ENCODE measurements around the gene TLE2.

The TLE2 gene

DNA sequence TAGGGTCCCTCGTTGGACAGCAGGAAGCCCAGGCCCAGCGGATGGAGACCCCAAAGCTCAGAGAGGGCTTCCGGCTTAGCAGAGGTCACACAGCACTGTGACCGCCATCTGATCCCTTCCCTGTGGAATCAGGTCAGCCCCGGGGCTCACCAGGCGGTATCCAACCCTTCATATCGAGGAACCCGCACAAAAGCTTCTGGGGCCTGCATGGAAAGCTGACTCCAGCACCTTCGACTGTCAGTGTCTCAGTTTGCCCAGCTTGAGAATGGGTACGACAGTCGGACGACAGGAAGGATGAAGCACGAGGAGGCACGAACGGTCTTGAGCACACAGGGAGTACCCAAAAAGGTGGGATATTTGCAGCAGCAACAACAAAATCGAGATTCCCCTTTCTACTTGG is 30.6 kb upstream of the TLE2 start:
- TF ChIP-seq EZH2phosphoT487 (IDR thresholded peaks at IDR 0.05; ENCODE audit: low read depth), result no peak
- TF ChIP-seq, protein P1, sequence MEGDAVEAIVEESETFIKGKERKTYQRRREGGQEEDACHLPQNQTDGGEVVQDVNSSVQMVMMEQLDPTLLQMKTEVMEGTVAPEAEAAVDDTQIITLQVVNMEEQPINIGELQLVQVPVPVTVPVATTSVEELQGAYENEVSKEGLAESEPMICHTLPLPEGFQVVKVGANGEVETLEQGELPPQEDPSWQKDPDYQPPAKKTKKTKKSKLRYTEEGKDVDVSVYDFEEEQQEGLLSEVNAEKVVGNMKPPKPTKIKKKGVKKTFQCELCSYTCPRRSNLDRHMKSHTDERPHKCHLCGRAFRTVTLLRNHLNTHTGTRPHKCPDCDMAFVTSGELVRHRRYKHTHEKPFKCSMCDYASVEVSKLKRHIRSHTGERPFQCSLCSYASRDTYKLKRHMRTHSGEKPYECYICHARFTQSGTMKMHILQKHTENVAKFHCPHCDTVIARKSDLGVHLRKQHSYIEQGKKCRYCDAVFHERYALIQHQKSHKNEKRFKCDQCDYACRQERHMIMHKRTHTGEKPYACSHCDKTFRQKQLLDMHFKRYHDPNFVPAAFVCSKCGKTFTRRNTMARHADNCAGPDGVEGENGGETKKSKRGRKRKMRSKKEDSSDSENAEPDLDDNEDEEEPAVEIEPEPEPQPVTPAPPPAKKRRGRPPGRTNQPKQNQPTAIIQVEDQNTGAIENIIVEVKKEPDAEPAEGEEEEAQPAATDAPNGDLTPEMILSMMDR (IDR thresholded peaks at IDR 0.05; ENCODE audit: low read depth, low read length), result no peak
- no peak overlapping the region for H3K4me2 ChIP-seq (ENCODE audit: low read length)
- H3K9ac ChIP-seq (ENCODE audit: low read length), result no peak overlapping the region
- no peak overlapping the region for H2AFZ ChIP-seq (ENCODE audit: low read depth, low read length)
- peaks cover 17% of the 10 kb centered on the region; the same call in 1 of the 2 replicates for H4K20me1 ChIP-seq (ENCODE audit: insufficient read depth, low read length)
- H3K4me3 ChIP-seq (ENCODE audit: low read length), result no peak overlapping the region
- peaks cover 45% of the 10 kb centered on the region for H3K36me3 ChIP-seq (replicated peaks; ENCODE audit: low read depth, low read length)
- peaks cover 12% of the 10 kb centered on the region for H3K4me1 ChIP-seq (ENCODE audit: low read length)
- no peaks in the 10 kb centered on the region for H3K27me3 ChIP-seq (ENCODE audit: low read depth, low read length)
- no peak overlapping the region for H3K27ac ChIP-seq (ENCODE audit: low read length)
- no peaks in the 10 kb centered on the region for H3K9me3 ChIP-seq (ENCODE audit: insufficient read depth, low read length)
- H3K79me2 ChIP-seq (ENCODE audit: low read length), result peaks cover 33% of the 10 kb centered on the region; the same call in 1 of the 2 replicates

DNA sequence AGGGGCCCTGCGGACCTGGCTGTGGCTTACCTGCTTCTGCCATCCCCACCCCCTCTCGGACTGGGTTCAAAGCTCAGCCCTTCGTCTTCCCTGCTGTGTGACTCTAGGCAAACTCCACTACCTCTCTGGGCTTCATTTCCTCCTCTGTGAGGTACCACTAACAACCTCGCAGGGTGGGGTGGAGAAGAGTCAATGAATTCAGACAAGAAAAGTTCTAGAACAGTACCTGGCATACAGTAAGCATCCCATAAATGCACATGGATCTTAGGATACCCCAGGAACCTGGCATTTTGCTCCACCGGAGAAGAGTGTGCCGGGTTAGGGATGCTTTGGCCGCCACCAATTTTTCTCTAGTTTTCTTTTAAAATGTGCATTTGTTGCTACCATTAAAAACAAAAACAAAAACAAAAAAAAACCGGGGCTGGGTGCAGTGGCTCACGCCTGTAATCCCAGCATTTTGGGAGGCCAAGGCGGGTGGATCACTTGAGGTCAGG is 29.8 kb upstream of the TLE2 start:
- no peak overlapping the region for H3K27ac ChIP-seq (ENCODE audit: low read length)
- H3K27me3 ChIP-seq (ENCODE audit: low read depth, low read length), result no peaks in the 10 kb centered on the region

DNA sequence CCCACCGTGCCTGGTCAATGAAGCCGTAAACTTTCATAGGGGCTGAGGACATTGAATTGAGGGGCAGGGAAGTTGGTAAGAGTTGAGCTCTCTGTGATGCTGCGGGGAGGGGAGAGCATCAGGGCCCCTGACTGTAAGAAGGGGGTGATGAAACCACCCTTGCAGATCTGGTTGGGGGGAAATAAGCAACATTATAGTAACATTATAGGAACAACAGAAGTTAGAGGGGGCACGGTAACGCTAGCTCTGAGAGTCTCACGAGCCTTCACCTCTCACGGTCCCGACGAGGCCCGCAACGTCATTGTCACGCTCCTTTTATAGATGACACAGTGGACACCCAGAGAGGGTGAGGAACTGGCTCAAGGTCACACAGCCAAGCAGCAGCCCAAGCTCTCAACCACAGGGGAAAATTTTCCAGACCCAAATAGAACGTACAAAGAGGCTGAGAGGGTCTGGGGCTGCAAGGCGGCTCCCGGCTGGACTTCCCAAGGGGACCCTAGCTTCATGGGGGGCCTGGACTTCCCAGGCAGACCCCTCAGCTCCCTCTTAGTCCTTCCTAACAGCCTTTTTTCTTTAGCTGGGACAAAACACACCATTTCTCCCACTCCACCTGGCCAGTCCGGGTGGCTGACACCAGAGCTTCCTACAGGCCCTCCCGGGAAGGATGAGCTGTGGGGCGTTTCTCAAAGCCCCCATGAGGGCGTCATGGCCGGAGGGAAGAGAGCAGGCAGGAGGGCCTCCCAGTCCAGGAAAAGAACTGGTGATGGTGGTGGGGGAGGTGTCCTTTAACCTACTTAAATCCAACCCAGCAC is 29.1 kb upstream of the TLE2 start:
- no peak for TF ChIP-seq EZH2phosphoT487 (IDR thresholded peaks at IDR 0.05; ENCODE audit: low read depth)
- TF ChIP-seq, protein P1 (IDR thresholded peaks at IDR 0.05; ENCODE audit: low read depth, low read length), result no peak
- Histone ChIP-seq H3K27me3 (ENCODE audit: low read depth, low read length) (no peaks in the 10 kb centered on the region), H3K36me3 (replicated peaks; ENCODE audit: low read depth, low read length) (peaks cover 48% of the 10 kb centered on the region), H3K27ac (ENCODE audit: low read length) (no peak overlapping the region), H3K9me3 (ENCODE audit: insufficient read depth, low read length) (no peaks in the 10 kb centered on the region), H4K20me1 (ENCODE audit: insufficient read depth, low read length) (peaks cover 23% of the 10 kb centered on the region; the same call in 1 of the 2 replicates), H3K79me2 (ENCODE audit: low read length) (peaks cover 33% of the 10 kb centered on the region; the same call in 1 of the 2 replicates), H3K9ac (ENCODE audit: low read length) (no peak overlapping the region), H2AFZ (ENCODE audit: low read depth, low read length) (no peak overlapping the region), H3K4me3 (ENCODE audit: low read length) (no peak overlapping the region), H3K4me1 (ENCODE audit: low read length) (peaks cover 10% of the 10 kb centered on the region), H3K4me2 (ENCODE audit: low read length) (no peak overlapping the region)

More for the DNA sequence above, 29.8 kb upstream of the TLE2 start:
- Histone ChIP-seq H3K4me3 (ENCODE audit: low read length) (no peak overlapping the region), H3K79me2 (ENCODE audit: low read length) (peaks cover 33% of the 10 kb centered on the region; the same call in 1 of the 2 replicates), H3K4me2 (ENCODE audit: low read length) (no peak overlapping the region), H2AFZ (ENCODE audit: low read depth, low read length) (no peak overlapping the region), H3K4me1 (ENCODE audit: low read length) (peaks cover 12% of the 10 kb centered on the region), H4K20me1 (ENCODE audit: insufficient read depth, low read length) (peaks cover 23% of the 10 kb centered on the region; the same call in 1 of the 2 replicates), H3K36me3 (replicated peaks; ENCODE audit: low read depth, low read length) (peaks cover 46% of the 10 kb centered on the region), H3K9me3 (ENCODE audit: insufficient read depth, low read length) (no peaks in the 10 kb centered on the region), H3K9ac (ENCODE audit: low read length) (no peak overlapping the region)
- TF ChIP-seq, protein P1 (IDR thresholded peaks at IDR 0.05; ENCODE audit: low read depth, low read length), result no peak
- no peak for TF ChIP-seq EZH2phosphoT487 (IDR thresholded peaks at IDR 0.05; ENCODE audit: low read depth)

DNA sequence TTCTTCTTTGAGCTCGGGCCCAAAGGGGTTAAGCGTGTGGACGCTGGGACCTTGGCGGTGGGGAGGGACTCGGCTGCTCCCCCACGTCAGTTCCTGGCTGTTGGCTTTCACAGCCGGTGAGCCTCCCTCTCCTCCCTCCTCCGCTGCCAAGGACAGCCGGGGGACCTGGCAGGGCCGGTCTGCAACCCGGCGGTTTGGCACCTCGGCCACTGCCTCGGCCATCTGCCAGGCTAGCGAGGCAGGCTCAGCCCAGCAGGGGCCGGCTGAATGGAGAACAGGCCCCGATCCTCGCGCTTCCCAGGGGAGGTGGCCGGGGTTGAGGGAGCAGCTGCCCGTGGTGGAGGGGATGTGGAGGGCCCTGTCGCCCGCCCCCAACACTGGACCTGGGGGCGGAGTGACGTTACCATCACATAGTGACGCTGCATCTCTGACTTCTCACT is 28.2 kb upstream of the TLE2 start:
- Histone ChIP-seq H3K4me3 (ENCODE audit: low read length) (no peak overlapping the region), H3K36me3 (replicated peaks; ENCODE audit: low read depth, low read length) (peaks cover 53% of the 10 kb centered on the region), H3K9me3 (ENCODE audit: insufficient read depth, low read length) (no peaks in the 10 kb centered on the region), H3K27ac (ENCODE audit: low read length) (no peak overlapping the region), H2AFZ (ENCODE audit: low read depth, low read length) (no peak overlapping the region), H4K20me1 (ENCODE audit: insufficient read depth, low read length) (peaks cover 23% of the 10 kb centered on the region; the same call in 1 of the 2 replicates), H3K4me2 (ENCODE audit: low read length) (no peak overlapping the region), H3K27me3 (ENCODE audit: low read depth, low read length) (no peaks in the 10 kb centered on the region), H3K9ac (ENCODE audit: low read length) (no peak overlapping the region), H3K79me2 (ENCODE audit: low read length) (peaks cover 26% of the 10 kb centered on the region; the same call in 1 of the 2 replicates), H3K4me1 (ENCODE audit: low read length) (peaks cover 6% of the 10 kb centered on the region)
- TF ChIP-seq, protein P1 (IDR thresholded peaks at IDR 0.05; ENCODE audit: low read depth, low read length), result no peak
- no peak for TF ChIP-seq EZH2phosphoT487 (IDR thresholded peaks at IDR 0.05; ENCODE audit: low read depth)

Data from OCI-LY3 (cell line).